H1 (cell line): ENCODE data around the gene HOXD12. TPM values are rescaled to one million over a fixed set of nuclear protein-coding genes. Genes with fewer than 3 reads are reported as not detected.

ENCODE experiments used
- CTCF ChIA-PET: fragments of 300-600 bp; sonication (Branson Sonifier 250); formaldehyde crosslinking; loops from one replicate; lab custom pipeline; 2021; ENCODE audit not compliant: partially characterized antibody; lab: Charles Lee
- POLR2A ChIA-PET: fragments of 300-600 bp; sonication (Branson Sonifier 250); formaldehyde crosslinking; loops from one replicate; lab custom pipeline; 2021; ENCODE audit warnings: inconsistent platforms; ENCODE audit not compliant: partially characterized antibody; lab: Charles Lee
- DNase-seq, 2 experiments: peaks; one replicate each; pipeline versions ENCODE4 v3.0.0 to v3.0.0-alpha.2; 2010 to 2022; ENCODE audit warnings: low spot score in 2 of 2, low read depth in 1 of 2, mixed read lengths in 1 of 2
- FAIRE-seq: peaks from 2 replicates; lab custom pipeline; 2011; peaks lifted over from hg19 to GRCh38; lab: Jason Lieb, UNC
- H2AFZ ChIP-seq: 2 replicates; pipeline ENCODE4 v1.8.1; 2012; ENCODE audit warnings: low read length, inconsistent platforms
- H2AK5ac ChIP-seq: 2 replicates; pipeline ENCODE4 v1.6.1; 2013; ENCODE audit warnings: low read depth, low read length
- H2BK120ac ChIP-seq: replicated peaks from 2 replicates; pipeline ENCODE3; 2013; ENCODE audit warnings: low read depth, low read length, inconsistent platforms
- H2BK12ac ChIP-seq: 2 replicates; pipeline ENCODE4 v1.6.1; 2013; ENCODE audit warnings: low read depth, low read length
- H2BK15ac ChIP-seq: 2 replicates; pipeline ENCODE4 v1.6.1; 2013; ENCODE audit warnings: low read length
- H2BK20ac ChIP-seq: 2 replicates; pipeline ENCODE4 v1.6.1; 2013; ENCODE audit warnings: low read length
- H2BK5ac ChIP-seq: 2 replicates; pipeline ENCODE4 v1.6.1; 2013; ENCODE audit warnings: low read depth, low read length
- H3K14ac ChIP-seq: 2 replicates; pipeline ENCODE4 v1.6.1; 2013; ENCODE audit warnings: inconsistent platforms; ENCODE audit not compliant: insufficient read length
- H3K18ac ChIP-seq: 2 replicates; pipeline ENCODE4 v1.6.1; 2013; ENCODE audit warnings: low read length; ENCODE audit errors: extremely low read depth
- H3K23ac ChIP-seq: 2 replicates; pipeline ENCODE4 v1.6.1; 2013; ENCODE audit warnings: inconsistent platforms; ENCODE audit not compliant: insufficient read length
- H3K23me2 ChIP-seq: 2 replicates; pipeline ENCODE4 v1.6.1; 2013; ENCODE audit warnings: low read depth, low read length
- H3K27ac ChIP-seq: 2 replicates; pipeline ENCODE4 v1.6.1; 2011; ENCODE audit warnings: low read depth, low read length, inconsistent platforms
- H3K27me3 ChIP-seq, 4 experiments: replicated peaks in 1 of 4; 1 replicate in 1 of 4; 2 replicates in 3 of 4; pipeline versions ENCODE4 v1.6.1 to v1.8.1; 2011 to 2013; ENCODE audit warnings: low read length in 3 of 4, mild to moderate bottlenecking in 3 of 4, inconsistent platforms in 2 of 4, mixed read lengths in 2 of 4, moderate library complexity in 1 of 4; ENCODE audit not compliant: control insufficient read depth in 3 of 4, insufficient read depth in 3 of 4; ENCODE audit errors: extremely low read depth in 1 of 4
- H3K36me3 ChIP-seq, 4 experiments: 2 replicates each; pipeline versions ENCODE4 v1.6.1 to v1.8.1; 2011 to 2013; ENCODE audit warnings: mild to moderate bottlenecking in 4 of 4, low read length in 3 of 4, moderate library complexity in 2 of 4, control low read depth in 1 of 4, inconsistent platforms in 1 of 4; ENCODE audit not compliant: insufficient read depth in 4 of 4, control insufficient read depth in 2 of 4
- H3K4ac ChIP-seq: replicated peaks from 2 replicates; pipeline ENCODE3; 2013; ENCODE audit warnings: low read length, low read depth, mixed read lengths, inconsistent platforms; ENCODE audit not compliant: insufficient read length
- H3K4me1 ChIP-seq, 4 experiments: replicated peaks in 1 of 4; 1 replicate in 1 of 4; 2 replicates in 3 of 4; pipeline versions ENCODE4 v1.6.1 to v1.8.1; 2011 to 2013; ENCODE audit warnings: low read length in 3 of 4, inconsistent platforms in 2 of 4, mixed read lengths in 1 of 4; ENCODE audit not compliant: insufficient read depth in 4 of 4, control insufficient read depth in 3 of 4
- H3K4me2 ChIP-seq, 2 experiments: 2 replicates each; pipeline versions ENCODE4 v1.6.1 to v1.8.1; 2011 to 2013; ENCODE audit warnings: low read depth in 2 of 2, low read length in 2 of 2, control low read depth in 1 of 2, inconsistent platforms in 1 of 2, mild to moderate bottlenecking in 1 of 2; ENCODE audit not compliant: insufficient read depth in 1 of 2
- H3K4me3 ChIP-seq, 4 experiments: fragments of 200-600, 300-600 bp in 1 of 4; sonication (generic), shearing (Covaris generic), sonication (Bioruptor Twin) in 1 of 4; 2 replicates each; pipeline versions ENCODE4 v1.5.1 to v1.8.1; 2011 to 2016; ENCODE audit warnings: low read length in 4 of 4, low read depth in 3 of 4, control low read depth in 2 of 4, inconsistent platforms in 2 of 4, mild to moderate bottlenecking in 2 of 4, mixed read lengths in 1 of 4, moderate library complexity in 1 of 4; ENCODE audit not compliant: insufficient read depth in 2 of 4; ENCODE audit errors: extremely low read depth in 1 of 4
- H3K56ac ChIP-seq: replicated peaks from 2 replicates; pipeline ENCODE3; 2013; ENCODE audit warnings: low read depth, mild to moderate bottlenecking, mixed read lengths, low read length, inconsistent platforms; ENCODE audit not compliant: insufficient read length
- H3K79me1 ChIP-seq: 2 replicates; pipeline ENCODE4 v1.6.1; 2013; ENCODE audit warnings: low read depth, low read length, control low read depth
- H3K79me2 ChIP-seq, 2 experiments: 2 replicates each; pipeline versions ENCODE4 v1.6.1 to v1.8.1; 2012 to 2013; ENCODE audit warnings: low read length in 2 of 2, mild to moderate bottlenecking in 2 of 2, inconsistent platforms in 1 of 2; ENCODE audit not compliant: insufficient read depth in 2 of 2, control insufficient read depth in 1 of 2
- H3K9ac ChIP-seq, 4 experiments: replicated peaks in 1 of 4; 1 replicate in 1 of 4; 2 replicates in 3 of 4; pipeline versions ENCODE4 v1.6.1 to v1.8.1; 2011 to 2013; ENCODE audit warnings: low read depth in 3 of 4, low read length in 3 of 4, control low read depth in 2 of 4, mild to moderate bottlenecking in 2 of 4, moderate library complexity in 2 of 4, inconsistent platforms in 1 of 4; ENCODE audit errors: extremely low read depth in 1 of 4
- H3K9me3 ChIP-seq, 2 experiments: 2 replicates each; pipeline versions ENCODE4 v1.6.1 to v1.8.1; 2012 to 2013; ENCODE audit warnings: mild to moderate bottlenecking in 2 of 2, moderate library complexity in 2 of 2, control low read depth in 1 of 2, inconsistent platforms in 1 of 2, low read depth in 1 of 2, low read length in 1 of 2, mixed read lengths in 1 of 2; ENCODE audit not compliant: insufficient read depth in 2 of 2
- H4K20me1 ChIP-seq, 2 experiments: replicated peaks in 1 of 2; 2 replicates each; pipeline versions ENCODE3 to v1.8.1; 2011 to 2013; ENCODE audit warnings: inconsistent platforms in 2 of 2, low read length in 2 of 2, mild to moderate bottlenecking in 1 of 2; ENCODE audit not compliant: insufficient read depth in 2 of 2, control insufficient read depth in 1 of 2
- H4K5ac ChIP-seq: 2 replicates; pipeline ENCODE4 v1.6.1; 2013; ENCODE audit warnings: low read length, low read depth, mixed read lengths, inconsistent platforms; ENCODE audit not compliant: insufficient read length
- H4K8ac ChIP-seq: 2 replicates; pipeline ENCODE4 v1.8.0; 2013; ENCODE audit warnings: mild to moderate bottlenecking, moderate library complexity, low read length, inconsistent platforms; ENCODE audit not compliant: insufficient read depth; ENCODE audit errors: extremely low read depth
- H4K91ac ChIP-seq: replicated peaks from 2 replicates; pipeline ENCODE3; 2013; ENCODE audit warnings: low read length, mixed read lengths, inconsistent platforms; ENCODE audit not compliant: insufficient read length
- CBX8 ChIP-seq: fragments of 300-800, 300-1000 bp; sonication (generic); IDR thresholded peaks from 2 replicates; pipeline ENCODE4 v1.7.1; 2016; ENCODE audit warnings: low read depth, low read length, borderline replicate concordance
- CTCF ChIP-seq, 3 experiments: IDR thresholded peaks; 1 replicate in 2 of 3; 2 replicates in 1 of 3; pipeline versions ENCODE4 v1.5.1 to v1.6.1; 2011; ENCODE audit warnings: low read length in 3 of 3, mild to moderate bottlenecking in 3 of 3, inconsistent platforms in 2 of 3, low read depth in 1 of 3, moderate library complexity in 1 of 3; ENCODE audit not compliant: insufficient read depth in 1 of 3; ENCODE audit errors: control extremely low read depth in 1 of 3
- EZH2 ChIP-seq: fragments of 200-600 bp; sonication (generic); IDR thresholded peaks from 2 replicates; pipeline ENCODE4 v1.7.1; 2012; ENCODE audit warnings: low read depth, mild to moderate bottlenecking, moderate library complexity, low read length, inconsistent platforms; ENCODE audit not compliant: severe bottlenecking
- KDM1A ChIP-seq: fragments of 200-600, 300-600 bp; sonication (generic); IDR thresholded peaks from 2 replicates; pipeline ENCODE4 v1.7.1; 2016; ENCODE audit warnings: mild to moderate bottlenecking, low read length, borderline replicate concordance
- RAD21 ChIP-seq, 2 experiments: IDR thresholded peaks in 1 of 2; conservative IDR thresholded peaks in 1 of 2; 2 replicates each; pipeline ENCODE4 v1.6.1; 2011; ENCODE audit warnings: low read depth in 2 of 2, low read length in 2 of 2, improper control_type of control experiment in 1 of 2, inconsistent platforms in 1 of 2, mild to moderate bottlenecking in 1 of 2, moderate library complexity in 1 of 2
- RNF2 ChIP-seq: fragments of 200-900, 300-1000 bp; sonication (generic); IDR thresholded peaks from 2 replicates; pipeline ENCODE4 v1.7.1; 2016; ENCODE audit warnings: borderline replicate concordance, low read depth, mild to moderate bottlenecking, antibody characterized with exemption, low read length; ENCODE audit not compliant: poor library complexity, severe bottlenecking; ENCODE audit errors: missing control alignments
- SRF ChIP-seq: IDR thresholded peaks from 2 replicates; pipeline ENCODE4 v1.6.1; 2011; ENCODE audit warnings: mild to moderate bottlenecking, low read depth, low read length, moderate library complexity
- ZNF274 ChIP-seq: IDR thresholded peaks from 2 replicates; pipeline ENCODE4 v1.7.0; 2012; ENCODE audit warnings: low read length, borderline replicate concordance; ENCODE audit errors: extremely low read depth
- WGBS, 2 experiments: shearing (Covaris generic) in 1 of 2; methylation state at CpG; one replicate each; pipeline versions ENCODE4 v1.1.6 to v1.1.7; 2013 to 2015; ENCODE audit warnings: low lambda C conversion rate in 2 of 2, mixed read lengths in 2 of 2, inconsistent platforms in 1 of 2, low coverage in 1 of 2, missing lambda C conversion rate in 1 of 2; ENCODE audit not compliant: insufficient replicate concordance in 2 of 2, insufficient coverage in 1 of 2, insufficient read length in 1 of 2; ENCODE audit errors: extremely low coverage in 1 of 2, missing lambda C conversion rate in 1 of 2; 5-methylcytosine and 5-hydroxymethylcytosine counted together
- polyA plus RNA-seq, 7 experiments: library from polyadenylated mRNA; depleted of rRNA in 3 of 7; stranded (reverse) in 5 of 7; unstranded in 2 of 7; fragments of >200 nt in 5 of 7; fragments of 200-250 nt in 2 of 7; gene quantifications; 1 replicate in 5 of 7; 2 replicates in 1 of 7; 4 replicates in 1 of 7; pipeline versions ENCODE4 v1.2.1 to v1.2.3, GENCODE V29; 2011 to 2013; ENCODE audit warnings: missing spikeins in 2 of 7, mixed read lengths in 2 of 7
- total RNA-seq: library from RNA; stranded (reverse); fragmentation: NEBNext Ultra II Directional; extraction: Animal tissue kit (Norgen Biotek cat#: 25700); gene quantifications from 2 replicates; pipeline ENCODE4 v1.2.1, GENCODE V29; 2021

The HOXD12 gene
- total and polyA plus RNA-seq, 2 of the 8 experiments (the other 6 are each of a cell fraction or from before 2014, with no cell fraction given) = not detected

- H3K23me2 ChIP-seq = no peaks in the 10 kb centered on the region; the same call in 1 of the 2 replicates
- peaks cover 16 to 27% of the 10 kb centered on the region in 2 experiments for H4K20me1 ChIP-seq
- H3K27me3 ChIP-seq = peaks cover 92 to 100% (median 99%) of the 10 kb centered on the region in 4 experiments
- H4K8ac ChIP-seq = no peak overlapping the region
- H3K18ac ChIP-seq = no peak overlapping the region
- no peaks in the 10 kb centered on the region for H3K79me2 ChIP-seq
- H2BK5ac ChIP-seq = no peak overlapping the region
- no peak overlapping the region for H3K4me3 ChIP-seq
- no peak overlapping the region for H2BK120ac ChIP-seq
- 30% methylated on average over 16 of the region's 16 CpGs; no CpG with 5 or more reads in 1 of the 2 experiments for WGBS, 2 experiments
- H4K91ac ChIP-seq = no peak overlapping the region
- H3K9me3 ChIP-seq = peaks cover 0 to 16% of the 10 kb centered on the region in 2 experiments; a peak in 2 of 4 replicates
- ChIA-PET CTCF (interaction anchor here (1.2 to 5.1 kb wide), 7 partner anchors 12 to 536 kb away, joined by 3 to 19 read pairs (median 3); no protein-coding TSS in a partner anchor), POLR2A (interaction anchor here (1.6 kb wide), 1 partner anchor 49 kb away, joined by 4 read pairs; no protein-coding TSS in a partner anchor)
- no peak overlapping the region for H2AK5ac ChIP-seq
- no peak overlapping the region for H3K9ac ChIP-seq
- H2BK20ac ChIP-seq = no peak overlapping the region
- no peak for DNase-seq
- no peak overlapping the region for H2BK12ac ChIP-seq
- no peaks in the 10 kb centered on the region for H3K79me1 ChIP-seq
- H3K4me1 ChIP-seq = peaks cover 0 to 3% (median under 1%) of the 10 kb centered on the region in 4 experiments; a peak in 4 of 7 replicates
- peaks cover 0 to 13% (median 0%) of the 10 kb centered on the region in 4 experiments; a peak in 1 of 8 replicates for H3K36me3 ChIP-seq
- H3K27ac ChIP-seq = no peak overlapping the region
- H3K14ac ChIP-seq = no peak overlapping the region
- no peak overlapping the region for H3K23ac ChIP-seq
- no peak for FAIRE-seq
- no peak overlapping the region for H4K5ac ChIP-seq
- H2BK15ac ChIP-seq = no peak overlapping the region
- no peak overlapping the region for H2AFZ ChIP-seq
- H3K56ac ChIP-seq = no peak overlapping the region
- H3K4me2 ChIP-seq = no peak overlapping the region; a peak in 1 of 4 replicates
- H3K4ac ChIP-seq = no peak overlapping the region
- TF ChIP-seq ZNF274 (no peak), RNF2 (peak; percentile 37), EZH2 (peak; percentile 37), SRF (no peak), RAD21 (IDR thresholded peaks at IDR 0.05 in 1 of 2, conservative IDR thresholded peaks at IDR 0.05 in 1 of 2; ENCODE audit: low read depth in 2 of 2, low read length in 2 of 2) (no peak), CTCF (IDR thresholded peaks at IDR 0.05; ENCODE audit: control extremely low read depth in 1 of 3, insufficient read depth in 1 of 3, low read depth in 1 of 3, low read length in 3 of 3) (no peak), CBX8 (no peak), KDM1A (no peak)
These were observed 15.5 kb downstream of the HOXD12 start for GRCh38 chr2:176114930-176115625.
